Prostate gland (tissue), 2 donors: Measurements from ENCODE around the gene TCF15.

ENCODE experiments used
- CTCF ChIP-seq, 4 experiments: fragments of 200-600 bp in 2 of 4; fragments of 450-650 bp in 2 of 4; sonication (generic) in 2 of 4; IDR thresholded peaks; 1 replicate in 3 of 4; 2 replicates in 1 of 4; pipeline ENCODE4 v1.5.1; 2016 to 2019; ENCODE audit warnings: antibody characterized with exemption in 4 of 4, mild to moderate bottlenecking in 2 of 4, moderate library complexity in 2 of 4
- POLR2A ChIP-seq: fragments of 450-650 bp; IDR thresholded peaks from one replicate; pipeline ENCODE4 v1.6.1; 2016; ENCODE audit warnings: antibody characterized with exemption, mild to moderate bottlenecking
- POLR2AphosphoS5 ChIP-seq: sonication (generic); formaldehyde crosslinking; IDR thresholded peaks from one replicate; pipeline ENCODE4 v1.6.1; 2017; ENCODE audit warnings: antibody characterized with exemption

DNA sequence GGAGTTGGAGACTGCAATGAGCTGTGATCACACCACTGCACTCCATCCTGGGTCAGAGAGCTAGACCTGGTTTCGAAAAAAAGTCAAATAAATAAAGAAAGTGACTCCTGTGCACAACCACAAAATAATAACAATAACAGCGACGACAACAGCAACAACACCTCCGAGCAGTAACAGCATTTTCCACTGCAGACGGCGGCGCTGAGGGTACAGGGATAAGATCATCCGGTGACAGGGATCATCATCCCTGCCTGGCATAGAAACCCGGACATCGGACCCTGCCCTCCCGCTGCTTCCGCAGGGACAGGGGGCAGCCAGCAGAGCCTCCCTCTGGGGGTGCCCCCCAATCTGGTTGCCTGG lies 31.4 kb upstream of the TCF15 start:
- TF ChIP-seq CTCF (IDR thresholded peaks at IDR 0.05) (no peak), POLR2AphosphoS5 (no peak), POLR2A (no peak)
